COR-L47 (cell line): Measurements from ENCODE around the gene FDX2.
"Not testable (repeated sequence)": the region's sequence is repeated elsewhere in the genome, so short reads cannot be mapped to it uniquely, and the experiment has no call there.

Experiments
- DNase-seq: peaks from one replicate; lab custom pipeline; 2025; lab: John Stamatoyannopoulos, UW

The FDX2 gene

GRCh38 chr19:10284065-10284959 is 31.5 kb downstream of the FDX2 start:
- DNase-seq: no peak

GRCh38 chr19:10283301-10284064 is 32.3 kb downstream of the FDX2 start:
- DNase-seq: no peak

GRCh38 chr19:10282043-10282442 is 33.8 kb downstream of the FDX2 start:
- DNase-seq: not testable (repeated sequence)

GRCh38 chr19:10279737-10280442 is 35.9 kb downstream of the FDX2 start:
- no peak for DNase-seq

GRCh38 chr19:10278935-10279334 is 36.9 kb downstream of the FDX2 start:
- no peak for DNase-seq

GRCh38 chr19:10277795-10278589 is 37.8 kb downstream of the FDX2 start:
- no peak for DNase-seq

GRCh38 chr19:10274589-10274988 is 41.2 kb downstream of the FDX2 start:
- DNase-seq: no peak

GRCh38 chr19:10271543-10272086 is 44.2 kb downstream of the FDX2 start:
- no peak for DNase-seq

GRCh38 chr19:10270616-10271394 is 45.0 kb downstream of the FDX2 start, which contains the start of gene ICAM1:
Gene ICAM1 (plus strand): TSS chr19:10271120. CDS start chr19:10271160, 40 bp downstream.
- peak; percentile 29 for DNase-seq

GRCh38 chr19:10270180-10270615 is 45.6 kb downstream of the FDX2 start:
- DNase-seq: no peak

GRCh38 chr19:10269333-10270179 is 46.3 kb downstream of the FDX2 start:
- peak; percentile 45 for DNase-seq

- no peak for DNase-seq
Observed at GRCh38 chr19:10268071-10268470, 47.7 kb downstream of the FDX2 start.

- DNase-seq: no peak
Observed at GRCh38 chr19:10266706-10267105, 49.1 kb downstream of the FDX2 start.

GRCh38 chr19:10262771-10263170 is 53.0 kb downstream of the FDX2 start:
- DNase-seq: no peak

GRCh38 chr19:10260141-10260584 is 55.7 kb downstream of the FDX2 start:
- no peak for DNase-seq
